ENCODE results near the gene KCNJ6. TPM values are rescaled to one million over a fixed set of nuclear protein-coding genes. Genes with fewer than 3 reads are reported as not detected.
"Not testable (repeated sequence)": the region's sequence is repeated elsewhere in the genome, so short reads cannot be mapped to it uniquely, and the experiment has no call there.

KCNJ6 gene
- polyA plus RNA-seq, 1 donor from 2014 or later, result not detected

- peaks cover 9% of the 10 kb centered on the region for H3K27me3 Mint-ChIP-seq
- H3K36me3 Mint-ChIP-seq, result no peaks in the 10 kb centered on the region
- H3K27ac Mint-ChIP-seq, result no peak overlapping the region
- no peaks in the 10 kb centered on the region for H3K4me1 Mint-ChIP-seq
- H3K9me3 Mint-ChIP-seq, result no peaks in the 10 kb centered on the region
- no peak overlapping the region for H3K4me3 Mint-ChIP-seq
These were observed 263.1 kb downstream of the KCNJ6 start for GRCh38 chr21:37653201-37653600.

- H3K27ac Mint-ChIP-seq, result no peak overlapping the region
- no peaks in the 10 kb centered on the region for H3K36me3 Mint-ChIP-seq
- peaks cover 0 to 9% (median 0%) of the 10 kb centered on the region in 3 donors for H3K9me3 Mint-ChIP-seq
- peaks cover 30% of the 10 kb centered on the region for H3K27me3 Mint-ChIP-seq
- H3K4me1 Mint-ChIP-seq, result no peaks in the 10 kb centered on the region
- peak overlapping the region in 1 of 4 donors; percentile 39 for H3K4me3 Mint-ChIP-seq
These were observed 268.5 kb downstream of the KCNJ6 start for GRCh38 chr21:37647781-37648180.

- not testable (repeated sequence) for H3K36me3 Mint-ChIP-seq, H3K9me3 Mint-ChIP-seq, H3K4me3 Mint-ChIP-seq, H3K4me1 Mint-ChIP-seq, H3K27ac Mint-ChIP-seq
- H3K27me3 Mint-ChIP-seq, result peaks cover 33% of the 10 kb centered on the region
These were observed 269.5 kb downstream of the KCNJ6 start for GRCh38 chr21:37646761-37647160.

GRCh38 chr21:37645848-37646247 lies 270.4 kb downstream of the KCNJ6 start:
- Mint-ChIP-seq H3K4me3 (no peak overlapping the region), H3K36me3 (no peaks in the 10 kb centered on the region), H3K27me3 (peaks cover 34% of the 10 kb centered on the region), H3K9me3 (peaks cover 0 to 9% (median 0%) of the 10 kb centered on the region in 3 donors), H3K4me1 (peaks cover 0 to 4% (median 0%) of the 10 kb centered on the region in 3 donors), H3K27ac (no peak overlapping the region)

GRCh38 chr21:37644636-37645035 lies 271.6 kb downstream of the KCNJ6 start:
- Mint-ChIP-seq H3K36me3 (no peaks in the 10 kb centered on the region), H3K27ac (no peak overlapping the region), H3K4me3 (no peak overlapping the region), H3K4me1 (peaks cover 0 to 7% (median 0%) of the 10 kb centered on the region in 3 donors), H3K27me3 (peaks cover 34% of the 10 kb centered on the region), H3K9me3 (peaks cover 0 to 11% (median 0%) of the 10 kb centered on the region in 3 donors)

GRCh38 chr21:37643862-37644261 lies 272.4 kb downstream of the KCNJ6 start:
- not testable (repeated sequence) for H3K36me3 Mint-ChIP-seq, H3K4me3 Mint-ChIP-seq, H3K27ac Mint-ChIP-seq, H3K4me1 Mint-ChIP-seq
- Mint-ChIP-seq H3K9me3 (peaks cover 0 to 13% (median 0%) of the 10 kb centered on the region in 3 donors), H3K27me3 (peaks cover 35% of the 10 kb centered on the region)

- Mint-ChIP-seq H3K4me3 (no peak overlapping the region), H3K27ac (no peak overlapping the region), H3K27me3 (peaks cover 33% of the 10 kb centered on the region), H3K36me3 (no peaks in the 10 kb centered on the region), H3K4me1 (peaks cover 0 to 7% (median 0%) of the 10 kb centered on the region in 3 donors), H3K9me3 (peaks cover 3 to 13% (median 4%) of the 10 kb centered on the region in 3 donors)
These were observed 273.8 kb downstream of the KCNJ6 start for GRCh38 chr21:37642493-37642892.

GRCh38 chr21:37639756-37640155 lies 276.5 kb downstream of the KCNJ6 start:
- H3K36me3 Mint-ChIP-seq, result no peaks in the 10 kb centered on the region
- H3K27me3 Mint-ChIP-seq, result peaks cover 26% of the 10 kb centered on the region
- peak overlapping the region in 1 of 4 donors; percentile 14 for H3K4me3 Mint-ChIP-seq
- peaks cover 0 to 7% (median 0%) of the 10 kb centered on the region in 3 donors for H3K4me1 Mint-ChIP-seq
- H3K27ac Mint-ChIP-seq, result no peak overlapping the region
- peaks cover 3 to 12% (median 4%) of the 10 kb centered on the region in 3 donors for H3K9me3 Mint-ChIP-seq

GRCh38 chr21:37636152-37636860 lies 280.0 kb downstream of the KCNJ6 start:
- H3K4me1 Mint-ChIP-seq, result peaks cover 0 to 5% (median 0%) of the 10 kb centered on the region in 3 donors
- H3K9me3 Mint-ChIP-seq, result peaks cover 3 to 8% (median 4%) of the 10 kb centered on the region in 3 donors
- peak overlapping the region in 1 of 3 donors; percentile 29 for H3K27ac Mint-ChIP-seq
- peaks cover 17% of the 10 kb centered on the region for H3K27me3 Mint-ChIP-seq
- no peaks in the 10 kb centered on the region for H3K36me3 Mint-ChIP-seq
- H3K4me3 Mint-ChIP-seq, result no peak overlapping the region

- Mint-ChIP-seq H3K9me3 (peaks cover 0 to 4% (median 0%) of the 10 kb centered on the region in 3 donors), H3K27ac (no peak overlapping the region), H3K4me1 (peaks cover 0 to 3% (median 0%) of the 10 kb centered on the region in 3 donors), H3K27me3 (peaks cover 13% of the 10 kb centered on the region), H3K4me3 (no peak overlapping the region), H3K36me3 (no peaks in the 10 kb centered on the region)
These were observed 284.7 kb downstream of the KCNJ6 start for GRCh38 chr21:37631319-37632117.

GRCh38 chr21:37630872-37631271 lies 285.4 kb downstream of the KCNJ6 start:
- Mint-ChIP-seq H3K27me3 (peaks cover 9% of the 10 kb centered on the region), H3K4me3 (no peak overlapping the region), H3K4me1 (peaks cover 0 to 3% (median 0%) of the 10 kb centered on the region in 3 donors), H3K9me3 (peaks cover 0 to 4% (median 0%) of the 10 kb centered on the region in 3 donors), H3K36me3 (no peaks in the 10 kb centered on the region), H3K27ac (no peak overlapping the region)

GRCh38 chr21:37628362-37628761 lies 287.9 kb downstream of the KCNJ6 start:
- Mint-ChIP-seq H3K27ac (no peak overlapping the region), H3K4me3 (no peak overlapping the region), H3K27me3 (peaks cover 9% of the 10 kb centered on the region), H3K9me3 (no peaks in the 10 kb centered on the region), H3K4me1 (peaks cover 0 to 3% (median 0%) of the 10 kb centered on the region in 3 donors), H3K36me3 (no peaks in the 10 kb centered on the region)

GRCh38 chr21:37627561-37627960 lies 288.7 kb downstream of the KCNJ6 start:
- Mint-ChIP-seq H3K4me3 (no peak overlapping the region), H3K9me3 (no peaks in the 10 kb centered on the region), H3K36me3 (no peaks in the 10 kb centered on the region), H3K27me3 (peaks cover 9% of the 10 kb centered on the region), H3K4me1 (peaks cover 0 to 3% (median 0%) of the 10 kb centered on the region in 3 donors), H3K27ac (no peak overlapping the region)

- no peak overlapping the region for H3K27ac Mint-ChIP-seq
- H3K27me3 Mint-ChIP-seq, result peaks cover 12% of the 10 kb centered on the region
- no peak overlapping the region for H3K4me3 Mint-ChIP-seq
- no peaks in the 10 kb centered on the region for H3K36me3 Mint-ChIP-seq
- no peaks in the 10 kb centered on the region for H3K9me3 Mint-ChIP-seq
- peaks cover 0 to 3% (median 0%) of the 10 kb centered on the region in 3 donors for H3K4me1 Mint-ChIP-seq
These were observed 289.2 kb downstream of the KCNJ6 start for GRCh38 chr21:37627074-37627473.

GRCh38 chr21:37626320-37626719 lies 289.9 kb downstream of the KCNJ6 start:
- Mint-ChIP-seq H3K4me1 (peaks cover 0 to under 1% (median 0%) of the 10 kb centered on the region in 3 donors), H3K4me3 (no peak overlapping the region), H3K9me3 (peaks cover 0 to 3% (median 0%) of the 10 kb centered on the region in 3 donors), H3K27me3 (peaks cover 8% of the 10 kb centered on the region), H3K27ac (no peak overlapping the region), H3K36me3 (no peaks in the 10 kb centered on the region)

All from IgD-negative memory B cell (primary cell).